GM18951 (cell line): Measurements from ENCODE around the gene TTF2.
A peak's percentile ranks its signal among the peaks of the same experiment; 100 is the strongest.

Source experiments
- POLR2A ChIP-seq: IDR thresholded peaks from 4 replicates; pipeline ENCODE4 v1.6.1; 2011; ENCODE audit warnings: mild to moderate bottlenecking; ENCODE audit not compliant: insufficient read length, insufficient read depth; ENCODE audit errors: extremely low read depth
- in situ Hi-C: fragments of 300-500 bp; cut with MboI; formaldehyde crosslinking; loops from one replicate; pipeline ENCODE4 v1.12.0; 2022; ENCODE audit warnings: low sequenced_read_pairs, mixed read lengths, inconsistent platforms; ENCODE audit not compliant: unreplicated experiment

Gene TTF2

GRCh38 chr1:117032681-117033539 lies 27.2 kb upstream of the TTF2 start:
- no peak for TF ChIP-seq POLR2A
- in situ Hi-C loops: no loop called here

- in situ Hi-C loops: no loop called here
- TF ChIP-seq POLR2A: no peak
These were observed 26.4 kb upstream of the TTF2 start for GRCh38 chr1:117033772-117034171.

- in situ Hi-C loops: no loop called here
- TF ChIP-seq POLR2A: no peak
These were observed 25.3 kb upstream of the TTF2 start for GRCh38 chr1:117034791-117035290.

- in situ Hi-C loops: no loop called here
- TF ChIP-seq POLR2A: no peak
These were observed 24.1 kb upstream of the TTF2 start for GRCh38 chr1:117036018-117036461.

GRCh38 chr1:117037802-117038201 lies 22.3 kb upstream of the TTF2 start:
- no peak for TF ChIP-seq POLR2A
- in situ Hi-C loops: no loop called here

- in situ Hi-C loops: no loop called here
- TF ChIP-seq POLR2A: no peak
These were observed 21.9 kb upstream of the TTF2 start for GRCh38 chr1:117038236-117038635.

- TF ChIP-seq POLR2A: no peak
- in situ Hi-C loops: no loop called here
These were observed 15.9 kb upstream of the TTF2 start for GRCh38 chr1:117044217-117044616.

- no peak for TF ChIP-seq POLR2A
- in situ Hi-C loops: no loop called here
These were observed 14.5 kb upstream of the TTF2 start for GRCh38 chr1:117045644-117046043.

GRCh38 chr1:117046781-117047180 lies 13.3 kb upstream of the TTF2 start:
- in situ Hi-C loops: no loop called here
- no peak for TF ChIP-seq POLR2A

GRCh38 chr1:117047271-117047670 lies 12.9 kb upstream of the TTF2 start:
- no peak for TF ChIP-seq POLR2A
- in situ Hi-C loops: no loop called here

- in situ Hi-C loops: loop anchor here (10.0 kb wide), 2 partner anchors 315 to 475 kb away; partner anchors contain the start of gene CD58
- TF ChIP-seq POLR2A: no peak
These were observed 10.3 kb upstream of the TTF2 start for GRCh38 chr1:117049857-117050256.

GRCh38 chr1:117051224-117052064 lies 8.7 kb upstream of the TTF2 start:
- in situ Hi-C loops: loop anchor here (10.0 kb wide), 2 partner anchors 317 to 477 kb away; partner anchors contain the start of gene CD58
- TF ChIP-seq POLR2A: peak; percentile 28

GRCh38 chr1:117054068-117054467 lies 6.1 kb upstream of the TTF2 start:
- in situ Hi-C loops: loop anchor here (10.0 kb wide), 2 partner anchors 319 to 479 kb away; partner anchors contain the start of gene CD58
- no peak for TF ChIP-seq POLR2A
